GM21723 (cell line): ENCODE measurements around the gene KLHL11.
"Not testable (repeated sequence)": the region's sequence is repeated elsewhere in the genome, so short reads cannot be mapped to it uniquely, and the experiment has no call there.

ENCODE experiments used
- ATAC-seq: cut with Tn5 transposase; IDR thresholded peaks from one replicate; pipeline ENCODE4 v1.9.1; 2021; ENCODE audit warnings: mild to moderate bottlenecking, moderate library complexity; ENCODE audit not compliant: unreplicated experiment

KLHL11 gene

DNA sequence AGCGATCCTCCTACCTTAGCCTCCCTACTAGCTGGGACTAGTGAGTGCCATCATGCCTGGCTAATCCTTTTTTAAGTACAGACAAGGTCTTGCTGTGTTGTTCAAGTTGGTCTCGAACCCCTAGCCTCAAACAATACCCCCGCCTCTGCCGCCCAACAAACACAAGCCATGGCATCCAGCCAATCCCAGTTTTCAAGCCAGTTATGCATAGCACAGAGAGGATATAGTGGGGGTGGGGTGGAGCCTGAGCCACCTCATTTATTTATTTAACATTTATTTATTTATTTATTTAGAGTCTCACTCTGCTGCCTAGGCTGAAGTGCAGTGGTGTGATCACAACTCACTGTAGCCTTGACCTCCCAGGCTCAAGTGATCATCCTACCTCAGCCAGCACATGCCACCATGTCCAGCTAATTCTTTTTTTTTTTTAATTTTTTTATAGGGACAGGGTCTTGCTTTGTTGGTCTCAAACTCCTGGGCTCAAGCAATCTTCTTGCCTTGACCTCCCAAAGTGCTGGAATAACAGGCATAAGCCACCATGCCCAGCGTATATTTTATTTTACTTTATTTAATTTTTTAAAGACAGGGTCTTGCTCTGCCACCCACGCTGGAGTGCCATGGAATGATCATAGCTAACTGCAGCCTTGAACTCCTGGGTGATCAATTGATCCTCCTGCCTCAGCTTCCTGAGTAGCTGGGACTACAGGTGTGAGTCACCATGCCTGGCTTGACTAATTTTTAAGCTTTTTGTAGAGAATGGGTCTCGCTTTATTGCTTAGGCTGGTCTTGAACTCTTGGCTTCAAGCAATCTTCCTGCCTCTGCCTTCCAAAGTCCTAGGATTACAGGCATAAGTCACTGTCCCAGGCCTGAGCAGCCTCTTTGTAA is 26.2 kb upstream of the KLHL11 start:
- no peak for ATAC-seq

DNA sequence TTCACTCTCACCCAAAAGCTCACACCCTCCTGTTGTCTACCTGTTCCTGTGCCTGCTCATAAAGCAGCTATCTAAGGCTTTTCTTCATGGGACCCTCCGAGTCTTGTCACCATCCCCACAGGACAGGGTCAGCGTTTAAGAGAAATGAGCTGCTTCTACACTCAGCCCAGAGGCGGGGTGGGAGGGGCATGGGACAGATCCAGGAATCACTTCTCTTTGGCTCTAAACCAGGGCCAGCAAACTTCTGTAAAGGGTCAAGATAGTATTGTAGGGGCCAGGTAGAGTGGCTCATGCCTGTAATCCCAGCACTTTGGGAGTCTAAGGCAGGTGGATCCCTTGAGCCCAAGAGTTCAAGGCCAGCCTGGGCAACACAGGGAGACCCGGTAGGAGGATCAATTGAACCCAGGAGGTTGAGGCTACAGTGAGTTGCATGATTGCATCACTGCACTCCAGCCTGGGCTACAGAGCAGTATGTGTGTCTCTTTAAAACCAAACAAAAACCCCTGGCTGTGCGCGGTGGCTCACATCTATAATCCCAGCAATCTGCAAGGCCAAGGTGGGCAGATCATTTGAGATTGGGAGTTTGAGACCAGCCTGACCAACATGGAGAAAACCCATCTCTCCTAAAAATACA is 23.2 kb upstream of the KLHL11 start:
- ATAC-seq = no peak

DNA sequence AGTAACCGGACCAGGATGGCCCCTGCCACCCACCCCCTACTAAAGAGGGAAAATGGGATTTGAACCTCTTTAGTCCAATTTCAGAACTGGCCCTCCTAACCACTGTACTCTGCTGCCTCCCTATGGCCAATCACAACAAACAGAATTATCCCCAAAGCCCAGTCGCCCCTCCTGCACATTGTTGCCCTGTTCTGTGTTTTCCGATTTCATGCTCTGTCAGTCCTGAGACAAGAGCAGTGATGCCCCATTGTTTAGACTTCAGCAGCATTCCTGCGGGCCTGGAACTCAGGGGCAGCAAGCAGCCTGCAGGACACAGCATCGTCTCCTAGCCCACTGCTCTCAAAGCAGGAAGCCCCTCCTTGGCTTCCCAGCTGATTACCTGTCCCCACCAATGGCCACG is 20.5 kb upstream of the KLHL11 start:
- ATAC-seq = no peak

DNA sequence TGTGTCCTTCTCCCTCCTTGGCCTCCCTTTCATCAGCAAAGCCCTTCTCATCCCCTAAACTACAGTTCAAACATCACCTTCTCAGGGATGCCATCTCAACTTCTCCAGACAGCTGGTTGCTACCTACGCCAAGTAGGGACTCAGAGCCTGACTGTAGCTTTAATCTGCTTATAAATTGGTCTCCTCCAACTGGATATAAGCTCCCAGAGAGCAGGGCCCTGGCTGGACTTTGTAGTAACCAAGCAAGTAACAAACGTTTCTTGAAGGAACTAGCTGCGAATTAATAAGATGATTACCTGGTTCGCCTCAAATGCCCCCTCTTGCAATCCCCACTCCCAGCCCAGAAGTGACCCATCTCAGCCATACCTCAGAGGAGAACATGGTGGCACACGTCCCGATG is 17.5 kb upstream of the KLHL11 start:
- no peak for ATAC-seq

DNA sequence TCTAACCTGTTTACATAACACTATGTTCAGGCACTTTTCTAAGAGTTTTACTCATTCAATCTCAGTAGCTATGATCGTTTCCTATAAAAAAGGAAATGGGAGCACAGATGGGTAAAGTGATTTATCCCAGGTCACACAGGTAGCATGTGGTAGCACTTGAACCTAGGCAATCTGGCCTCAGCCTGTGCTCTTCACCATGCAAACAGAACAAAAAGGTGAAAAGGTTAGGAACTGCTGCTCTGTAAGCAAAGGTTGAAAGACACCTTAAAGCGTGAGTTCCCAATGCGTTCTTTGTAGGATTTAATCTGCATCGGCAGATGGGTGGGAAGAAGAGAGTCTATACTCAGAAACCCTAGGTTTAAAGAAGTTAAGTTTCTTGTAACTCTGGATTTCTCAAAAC is 14.9 kb upstream of the KLHL11 start:
- ATAC-seq = no peak

DNA sequence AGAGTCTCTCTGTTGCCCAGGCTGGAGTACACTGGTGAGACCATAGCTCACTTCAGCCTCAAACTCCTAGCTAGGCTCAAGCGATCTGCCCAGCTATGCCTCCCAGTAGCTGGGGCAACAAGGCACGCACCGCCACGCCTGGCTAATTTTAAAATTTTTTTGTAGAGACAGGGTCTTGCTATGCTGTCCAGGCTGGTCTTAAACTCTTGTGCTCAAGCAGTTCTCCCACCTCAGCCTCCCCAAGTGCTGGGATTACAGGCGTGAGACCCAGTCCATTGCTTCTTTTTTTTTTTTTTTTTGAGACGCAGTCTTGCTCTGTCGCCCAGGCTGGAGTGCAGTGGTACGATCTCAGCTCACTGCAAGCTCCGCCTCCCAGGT is 9.1 kb upstream of the KLHL11 start:
- ATAC-seq = not testable (repeated sequence)

DNA sequence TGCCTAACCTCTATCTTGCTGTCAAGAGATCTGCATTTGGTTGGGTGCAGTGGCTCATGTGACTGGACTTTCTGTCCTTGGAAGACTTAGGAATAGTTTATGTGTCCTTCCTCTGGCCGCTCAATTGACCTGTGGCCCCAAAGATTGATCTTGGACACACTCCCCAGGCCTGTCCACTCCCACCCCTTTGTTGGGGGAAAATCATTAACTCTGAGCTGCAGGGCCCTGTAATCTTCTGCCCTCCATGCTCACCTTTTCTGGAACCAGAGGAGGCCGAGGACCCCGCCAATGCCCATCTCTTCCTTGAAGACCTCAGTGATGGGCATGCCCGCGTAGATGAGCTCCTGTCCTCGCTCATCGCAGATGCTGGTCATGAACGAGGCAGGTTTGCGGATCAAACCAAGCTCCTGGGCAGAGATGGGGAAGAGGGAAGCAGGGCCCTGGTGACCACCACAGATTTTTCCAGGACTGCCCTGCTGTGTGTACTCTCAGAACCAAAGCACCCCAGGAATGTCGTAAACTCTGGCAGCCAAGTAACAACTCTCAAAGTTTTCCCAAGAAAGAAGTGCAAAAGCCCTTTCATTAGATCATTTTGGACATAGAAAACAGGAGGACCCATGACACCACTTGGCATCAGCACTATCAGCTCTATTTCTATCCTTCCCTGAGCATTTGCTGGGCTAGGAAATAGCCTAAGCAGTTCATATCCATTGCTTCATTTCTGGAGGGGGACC is 8.5 kb upstream of the KLHL11 start:
- ATAC-seq = no peak

DNA sequence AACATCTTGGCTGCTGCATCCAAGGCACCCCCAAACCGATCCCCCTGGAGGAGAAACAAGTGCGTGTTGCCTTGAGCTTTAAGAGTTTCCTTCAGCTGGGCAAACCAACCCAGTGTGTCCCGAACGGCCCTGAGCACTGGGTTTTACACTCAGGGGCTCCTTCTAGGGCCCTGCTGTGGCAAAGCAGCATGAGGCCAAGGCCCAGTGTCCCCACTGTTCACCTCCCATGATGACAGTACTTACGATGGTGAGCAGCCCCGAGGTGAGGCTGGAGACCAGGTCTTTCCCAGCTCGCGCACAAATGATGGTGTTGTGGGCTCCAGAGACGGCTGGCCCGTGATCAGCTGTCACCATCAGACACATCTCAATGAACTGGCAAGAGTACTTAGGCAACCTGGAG is 6.6 kb upstream of the KLHL11 start:
- ATAC-seq = no peak

DNA sequence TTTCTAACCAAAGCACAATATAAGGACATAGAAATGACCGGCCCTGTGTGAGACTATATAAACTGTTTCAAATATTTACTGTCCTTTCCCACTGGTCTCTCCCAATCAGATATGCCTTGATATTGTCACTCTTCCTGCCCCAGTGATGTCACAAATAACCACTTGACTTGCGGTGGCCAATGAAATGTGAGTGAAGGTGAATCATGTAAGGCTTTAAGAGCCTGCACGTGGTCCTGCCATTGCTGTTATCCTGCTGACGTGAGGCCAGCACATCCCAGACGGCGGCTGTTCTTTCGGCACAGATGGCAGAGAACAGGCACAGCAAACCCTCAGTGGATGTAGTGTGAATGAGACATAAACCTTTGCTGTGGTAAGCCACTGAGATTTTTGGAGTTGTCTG is 5.4 kb upstream of the KLHL11 start:
- ATAC-seq = no peak

DNA sequence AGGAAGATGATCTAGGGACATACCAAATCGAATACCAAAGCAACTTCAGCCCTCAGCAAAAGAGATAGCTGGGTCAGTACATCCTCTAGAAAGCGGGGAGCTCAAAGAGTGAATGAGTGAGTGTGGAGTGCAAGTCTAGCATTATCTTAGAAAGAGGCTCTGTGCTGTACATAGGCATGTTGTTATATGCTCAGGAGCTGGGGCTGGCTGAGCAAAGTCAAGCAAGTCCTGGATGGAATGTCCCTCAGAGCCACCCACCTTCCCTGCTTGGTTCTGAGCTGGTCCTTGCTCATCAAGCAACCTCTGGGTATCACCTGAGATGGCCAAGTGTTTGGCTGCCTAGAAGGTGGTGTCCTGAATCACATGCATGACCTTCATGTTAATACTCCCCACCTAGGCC is 4.9 kb upstream of the KLHL11 start:
- no peak for ATAC-seq

DNA sequence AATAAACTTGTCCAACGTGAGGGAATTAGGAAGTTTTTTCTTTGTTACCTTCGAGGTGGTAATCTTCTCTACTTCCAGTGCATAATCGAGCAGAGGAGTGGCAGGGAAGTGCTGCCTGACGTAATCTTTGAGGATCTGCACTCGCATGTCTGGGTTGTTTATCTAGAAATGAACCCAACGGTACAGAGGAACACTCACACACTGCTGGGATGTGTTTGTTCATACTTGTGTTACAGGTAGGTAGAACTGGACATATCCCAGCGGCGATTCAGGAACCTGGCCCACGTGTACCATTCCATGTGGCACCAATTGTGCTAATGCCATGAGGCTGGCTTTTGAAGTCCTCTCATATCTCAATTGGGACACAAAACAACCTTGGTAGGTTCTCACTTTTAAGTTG is 4.2 kb upstream of the KLHL11 start:
- no peak for ATAC-seq

DNA sequence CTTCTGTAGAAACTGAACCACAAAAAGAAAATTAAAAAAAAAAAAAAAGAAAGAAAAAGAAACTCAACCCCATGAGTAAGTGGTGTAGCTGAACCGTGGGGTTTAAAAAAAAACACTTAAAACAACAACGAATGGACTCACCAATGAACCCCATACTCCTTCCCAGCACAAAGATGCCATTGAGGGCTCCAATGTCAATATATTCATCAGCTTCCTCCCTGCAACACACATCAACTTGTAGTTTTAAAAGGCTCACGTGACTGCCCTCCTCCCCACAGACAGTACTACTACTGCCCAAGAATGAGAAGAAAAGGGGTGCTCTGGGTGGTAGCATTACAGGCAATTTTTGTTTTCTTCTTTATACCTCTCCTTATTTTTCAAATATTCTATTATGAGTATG is 3.3 kb upstream of the KLHL11 start:
- ATAC-seq = no peak

DNA sequence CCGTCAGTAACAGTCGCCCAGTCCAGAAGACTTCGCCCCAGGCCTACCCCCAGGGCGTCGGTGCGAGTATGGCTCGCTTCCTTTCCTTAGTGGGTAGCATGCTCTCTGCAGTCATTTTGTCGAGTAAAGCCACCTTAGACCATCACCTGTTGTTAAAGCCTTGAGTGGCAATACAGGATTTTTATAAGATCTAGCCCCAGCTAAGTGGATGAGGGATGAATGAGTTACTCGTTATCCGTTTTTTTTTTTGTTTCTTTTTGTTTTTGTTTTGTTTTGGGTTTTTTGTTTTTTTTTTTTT is 322 bp upstream of the KLHL11 start:
- no peak for ATAC-seq

DNA sequence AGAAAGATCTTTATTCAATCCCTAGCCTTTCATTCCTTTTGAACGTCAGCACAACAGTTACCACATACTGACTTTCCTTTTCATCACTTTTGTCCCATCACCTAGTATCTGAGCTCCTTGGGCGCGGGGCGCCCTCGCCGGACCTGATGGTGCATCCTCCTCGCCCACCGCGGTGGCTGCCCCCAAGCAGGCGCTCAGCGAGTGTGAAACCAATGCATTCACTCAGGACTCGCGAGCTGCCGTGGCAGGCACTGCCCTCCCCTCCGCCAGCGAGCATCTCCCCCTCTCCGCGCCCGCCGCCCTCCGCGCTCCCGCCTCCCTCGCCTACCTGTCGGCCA is 756 bp downstream of the KLHL11 start:
- no peak for ATAC-seq

DNA sequence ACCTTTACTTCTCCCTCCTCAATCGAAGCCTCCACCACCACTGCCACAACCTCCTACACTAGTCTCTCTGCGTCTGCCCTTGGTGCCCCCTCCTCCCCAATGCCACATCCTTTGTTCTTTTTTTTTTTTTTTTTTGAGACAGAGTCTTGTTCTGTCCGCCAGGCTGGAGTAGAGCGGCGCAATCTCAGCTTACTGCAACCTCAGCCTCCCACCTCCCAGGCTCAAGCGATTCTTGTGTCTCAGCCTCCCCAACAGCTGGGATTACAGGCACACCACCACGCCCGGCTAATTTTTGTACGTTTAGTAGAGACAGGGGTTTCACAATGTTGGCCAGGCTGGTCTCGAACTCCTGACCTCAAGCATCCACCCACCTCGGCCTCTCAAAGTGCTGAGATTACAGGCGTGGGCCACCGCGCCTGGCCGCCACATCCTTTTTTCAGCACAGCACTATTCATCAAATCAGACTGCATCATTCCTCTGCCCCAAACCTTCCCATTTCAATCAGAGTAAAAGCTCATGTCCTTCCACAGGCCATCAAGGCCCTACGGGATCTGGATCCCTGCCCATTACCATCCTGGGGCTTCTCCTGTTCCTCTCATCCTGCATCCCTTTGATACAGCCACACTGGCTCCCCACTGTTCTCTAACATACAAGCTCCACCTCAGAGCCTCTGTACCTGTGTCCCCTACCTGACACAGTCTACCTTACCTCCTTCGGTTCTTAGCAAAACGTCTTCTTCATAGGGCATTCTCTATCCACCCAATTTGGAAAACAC is 2.0 kb downstream of the KLHL11 start:
- no peak for ATAC-seq

DNA sequence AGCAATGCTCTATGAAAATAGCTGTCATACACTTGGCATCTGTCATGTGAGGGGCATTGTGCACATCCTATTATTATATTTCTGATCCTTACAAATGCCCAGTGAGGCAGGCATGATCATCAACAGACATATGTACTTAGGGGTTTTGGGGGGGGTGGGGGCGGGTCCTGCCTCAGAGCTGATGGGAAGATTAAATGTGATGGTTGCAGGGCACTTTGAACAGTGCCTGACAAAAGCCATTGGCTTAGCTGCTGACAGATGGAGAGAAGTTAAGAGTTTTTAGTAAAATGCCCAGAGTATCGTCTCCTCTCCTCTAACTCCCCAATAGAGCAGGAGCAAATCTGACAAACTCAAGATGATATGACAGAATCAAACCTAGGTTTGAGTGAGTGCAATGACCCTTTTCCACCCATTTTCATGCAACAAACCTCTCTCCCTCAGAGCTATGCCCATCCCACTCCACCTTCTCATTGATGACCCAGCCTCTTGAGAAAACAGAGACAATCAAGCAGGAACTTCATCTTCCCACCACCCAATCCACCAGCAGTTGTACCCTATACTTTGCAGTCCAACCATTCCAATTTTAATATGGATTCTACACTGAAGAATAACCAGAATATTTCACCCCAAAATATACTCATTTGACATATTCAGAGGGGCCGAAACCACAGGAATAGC is 4.8 kb downstream of the KLHL11 start:
- no peak for ATAC-seq

DNA sequence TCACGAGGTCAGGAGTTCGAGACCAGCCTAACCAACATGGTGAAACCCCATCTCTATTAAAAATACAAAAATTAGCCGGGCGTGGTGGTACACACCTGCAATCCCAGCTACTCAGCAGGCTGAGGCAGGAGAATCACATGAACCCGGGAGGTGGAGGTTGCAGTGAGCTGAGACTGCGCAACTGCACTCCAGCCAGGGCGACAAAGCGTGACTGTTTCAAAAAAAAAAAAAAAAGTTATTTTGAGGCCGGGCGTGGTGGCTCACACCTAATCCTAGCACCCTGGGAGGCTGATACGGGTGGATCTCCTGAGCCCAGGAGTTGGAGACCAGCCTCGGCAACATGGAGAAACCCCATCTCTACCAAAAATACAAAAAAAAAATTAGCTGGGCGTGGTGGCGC is 13.8 kb downstream of the KLHL11 start:
- not testable (repeated sequence) for ATAC-seq

DNA sequence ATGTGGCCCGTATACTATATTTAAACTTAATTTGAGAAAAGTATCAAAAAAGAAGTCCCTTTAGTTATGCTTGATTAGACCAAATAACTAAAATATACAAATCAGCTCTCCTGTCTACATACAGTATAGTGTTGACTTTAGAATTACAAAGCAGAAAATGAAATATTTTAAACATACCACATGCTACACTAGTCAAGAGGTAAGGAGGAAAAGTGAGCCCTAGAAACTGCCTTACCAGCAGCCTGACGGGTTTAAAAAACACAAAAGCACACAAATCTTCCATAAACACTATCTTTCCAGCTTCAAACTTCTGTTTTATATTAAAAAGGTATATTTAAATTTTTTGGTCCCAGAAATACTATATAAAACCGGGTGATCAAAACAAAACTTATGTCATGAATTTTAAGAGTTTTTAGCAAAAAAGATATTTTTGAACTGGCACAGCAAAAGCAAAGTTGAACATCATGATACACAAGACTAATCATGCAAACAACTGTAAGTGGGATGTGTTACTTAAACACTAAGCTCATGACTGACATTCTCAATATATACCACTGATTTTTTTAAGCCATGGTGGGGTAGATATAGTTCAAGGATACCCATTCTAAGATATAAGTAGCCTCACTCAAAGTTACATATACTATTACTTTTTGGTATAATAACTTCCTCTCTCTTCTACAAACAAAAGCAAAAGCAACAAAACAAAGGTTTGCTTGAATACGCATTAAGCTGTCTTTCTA is 15.8 kb downstream of the KLHL11 start:
- ATAC-seq = no peak

DNA sequence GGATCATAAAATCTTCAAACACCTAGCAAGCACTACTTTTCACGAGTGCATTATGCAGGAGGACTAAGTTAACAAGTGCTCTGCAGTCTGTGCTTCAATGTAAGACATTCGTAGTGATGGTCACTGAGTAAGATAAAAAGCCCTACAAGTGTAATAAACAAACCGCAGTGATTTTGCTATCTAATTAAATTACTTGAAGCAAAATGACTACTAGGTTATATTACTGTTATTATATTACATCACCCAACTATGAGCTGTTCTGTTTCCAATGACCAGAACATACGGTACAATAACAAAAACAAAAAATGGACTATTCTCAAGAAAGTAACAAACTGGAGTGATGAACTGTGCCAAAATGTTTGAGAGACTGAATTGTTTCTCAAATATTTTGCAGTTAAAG is 16.4 kb downstream of the KLHL11 start:
- ATAC-seq = no peak

DNA sequence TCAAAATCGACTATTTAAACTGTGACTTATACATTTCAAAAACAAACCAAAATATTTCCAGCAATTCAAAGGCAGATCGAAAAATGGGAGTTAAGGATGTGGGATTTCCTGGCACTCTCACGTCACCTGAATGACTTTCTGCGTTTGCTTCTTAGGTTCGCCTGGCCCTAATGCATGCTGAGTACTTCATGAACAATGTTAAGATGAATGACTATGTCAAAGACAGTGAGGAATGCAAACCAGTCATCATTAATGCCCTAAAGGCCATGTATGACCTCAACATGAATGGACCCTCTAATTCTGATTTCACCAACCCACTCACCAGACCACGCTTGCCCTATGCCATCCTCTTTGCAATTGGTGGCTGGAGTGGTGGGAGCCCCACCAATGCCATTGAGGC is 20.3 kb downstream of the KLHL11 start:
- ATAC-seq = no peak
